Hepatocyte (in vitro differentiated cells): Measurements from ENCODE around the gene HK2. TPM values are rescaled to one million over a fixed set of nuclear protein-coding genes. Genes with fewer than 3 reads are reported as not detected.

ENCODE experiments used
- DNase-seq: peaks from one replicate; pipeline ENCODE4 v3.0.0-alpha.2; 2016; ENCODE audit warnings: low spot score
- H2AFZ ChIP-seq: fragments of 200-600 bp; sonication (generic); 2 replicates; pipeline ENCODE4 v1.6.0; 2016; ENCODE audit warnings: antibody characterized with exemption, mild to moderate bottlenecking
- H3K27ac ChIP-seq: fragments of 200-600 bp; sonication (generic); 2 replicates; pipeline ENCODE4 v1.5.1; 2016; ENCODE audit warnings: mild to moderate bottlenecking
- H3K27me3 ChIP-seq: fragments of 200-600 bp; sonication (generic); 2 replicates; pipeline ENCODE4 v1.6.1; 2016
- H3K36me3 ChIP-seq: fragments of 200-600 bp; sonication (generic); replicated peaks from 2 replicates; pipeline ENCODE4 v1.5.1; 2016; ENCODE audit warnings: low read depth; ENCODE audit not compliant: insufficient read depth
- H3K4me1 ChIP-seq: fragments of 200-600 bp; sonication (generic); 2 replicates; pipeline ENCODE4 v1.5.1; 2016; ENCODE audit warnings: mild to moderate bottlenecking, moderate library complexity; ENCODE audit not compliant: insufficient read depth
- H3K4me2 ChIP-seq: fragments of 200-600 bp; sonication (generic); 2 replicates; pipeline ENCODE4 v1.6.0; 2016
- H3K4me3 ChIP-seq: fragments of 200-600 bp; sonication (generic); 2 replicates; pipeline ENCODE4 v1.5.1; 2016; ENCODE audit warnings: mild to moderate bottlenecking
- H3K79me2 ChIP-seq: fragments of 200-600 bp; sonication (generic); 2 replicates; pipeline ENCODE4 v1.6.0; 2017; ENCODE audit warnings: mild to moderate bottlenecking
- H3K9me2 ChIP-seq: fragments of 200-600 bp; sonication (generic); replicated peaks from 2 replicates; pipeline ENCODE4 v1.6.0; 2017; ENCODE audit warnings: mild to moderate bottlenecking; ENCODE audit not compliant: insufficient read depth
- H3K9me3 ChIP-seq: fragments of 200-600 bp; sonication (generic); 2 replicates; pipeline ENCODE4 v1.5.1; 2016; ENCODE audit warnings: low read depth, mild to moderate bottlenecking
- H4K20me1 ChIP-seq: fragments of 200-600 bp; sonication (generic); 2 replicates; pipeline ENCODE4 v1.6.0; 2016; ENCODE audit warnings: mild to moderate bottlenecking; ENCODE audit not compliant: insufficient read depth, poor library complexity, severe bottlenecking
- CTCF ChIP-seq: fragments of 200-600 bp; sonication (generic); IDR thresholded peaks from 2 replicates; pipeline ENCODE4 v1.5.1; 2016; ENCODE audit warnings: antibody characterized with exemption, mild to moderate bottlenecking; ENCODE audit not compliant: poor library complexity
- EZH2 ChIP-seq: fragments of 200-600 bp; sonication (generic); IDR thresholded peaks from 2 replicates; pipeline ENCODE4 v1.6.1; 2016; ENCODE audit warnings: antibody characterized with exemption, mild to moderate bottlenecking, borderline replicate concordance
- EZH2phosphoT487 ChIP-seq: fragments of 200-600 bp; sonication (generic); IDR thresholded peaks from one replicate; pipeline ENCODE4 v1.6.1; 2018; ENCODE audit warnings: antibody characterized with exemption, mild to moderate bottlenecking, low read depth, moderate library complexity; ENCODE audit not compliant: unreplicated experiment, severe bottlenecking
- WGBS: methylation state at CpG from one replicate; pipeline ENCODE4 v1.1.6; 2016; ENCODE audit warnings: low lambda C conversion rate; ENCODE audit errors: missing lambda C conversion rate; 5-methylcytosine and 5-hydroxymethylcytosine counted together
- polyA plus RNA-seq: library from polyadenylated mRNA; unstranded; fragments of >200 nt; fragmentation: Nextera tagmentation; extraction: Ambion mirVana; gene quantifications from 2 replicates; pipeline ENCODE4 v1.2.1, GENCODE V29; 2016
- total RNA-seq: library from RNA; depleted of rRNA; stranded (reverse); fragments of >200 nt; gene quantifications from 2 replicates; pipeline ENCODE4 v1.2.3, GENCODE V29; 2014

HK2 gene
- total and polyA plus RNA-seq, 2 experiments from 2014 or later, result 25.4 to 25.6 TPM

GRCh38 chr2:74863802-74864248 lies 29.9 kb downstream of the HK2 start:
- 71% methylated on average over 3 of the region's 3 CpGs for WGBS
- H3K4me3 ChIP-seq, result no peak overlapping the region
- H3K9me3 ChIP-seq, result no peaks in the 10 kb centered on the region
- H3K36me3 ChIP-seq, result no peaks in the 10 kb centered on the region
- TF ChIP-seq CTCF (no peak), EZH2 (no peak), EZH2phosphoT487 (no peak)
- no peak overlapping the region for H3K4me2 ChIP-seq
- H3K79me2 ChIP-seq, result peaks cover 11% of the 10 kb centered on the region
- peaks cover 16% of the 10 kb centered on the region for H3K4me1 ChIP-seq
- peak; percentile 43 for DNase-seq
- H4K20me1 ChIP-seq, result no peaks in the 10 kb centered on the region
- H3K27me3 ChIP-seq, result no peaks in the 10 kb centered on the region
- no peak overlapping the region for H2AFZ ChIP-seq
- H3K27ac ChIP-seq, result no peak overlapping the region
- H3K9me2 ChIP-seq, result no peaks in the 10 kb centered on the region

DNA sequence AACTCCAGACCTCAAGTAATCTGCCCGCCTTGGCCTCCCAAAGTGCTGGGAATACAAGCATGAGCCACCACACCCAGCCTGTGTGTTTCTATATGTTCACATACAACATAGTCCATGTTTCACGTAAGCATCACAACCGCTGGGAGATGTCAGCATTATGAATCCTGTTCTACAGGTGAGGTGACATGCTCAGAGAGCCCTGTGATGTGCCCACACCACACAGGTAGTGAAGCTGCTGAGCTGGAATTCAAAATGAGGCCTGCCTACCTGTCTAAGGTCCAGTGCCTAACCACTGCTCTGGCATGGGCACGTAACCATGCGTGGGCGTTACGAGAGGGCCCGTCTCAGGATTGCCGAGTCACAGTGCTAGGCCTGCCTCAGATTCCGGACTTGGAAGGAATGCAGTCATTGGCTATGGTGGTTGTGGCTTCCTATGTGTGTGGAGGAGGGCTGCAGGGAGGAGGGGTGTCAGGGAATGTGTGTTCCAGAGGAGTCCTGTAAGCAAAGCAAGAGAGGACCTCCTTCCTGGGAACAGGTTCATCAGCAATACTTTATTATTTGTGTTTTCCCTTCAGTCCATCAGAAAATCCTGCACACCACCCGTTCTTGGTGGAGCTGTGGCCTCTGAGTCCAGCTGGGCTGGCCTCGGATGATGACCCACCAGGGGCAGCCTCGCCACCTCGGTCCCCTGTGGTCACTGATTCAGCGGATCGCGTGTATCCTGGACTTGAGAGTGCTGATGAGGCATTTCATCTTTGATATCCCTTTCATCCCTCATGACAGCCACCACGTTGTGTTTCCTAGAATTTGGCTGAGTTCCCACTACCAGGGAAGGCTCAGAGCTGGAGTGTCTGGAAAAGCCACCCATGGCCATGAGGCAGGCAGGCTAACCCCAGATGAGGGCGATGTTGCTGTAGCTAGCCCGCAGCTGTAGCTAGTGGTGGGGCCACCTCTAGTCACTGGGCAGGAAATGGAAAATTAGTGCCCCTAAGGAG lies 31.1 kb downstream of the HK2 start:
- H3K9me3 ChIP-seq, result no peaks in the 10 kb centered on the region
- H3K27me3 ChIP-seq, result no peaks in the 10 kb centered on the region
- TF ChIP-seq CTCF, result no peak
- TF ChIP-seq EZH2, result no peak
- no peak for TF ChIP-seq EZH2phosphoT487
- H3K4me3 ChIP-seq, result no peak overlapping the region
- no peaks in the 10 kb centered on the region for H4K20me1 ChIP-seq
- H3K9me2 ChIP-seq, result no peaks in the 10 kb centered on the region
- no peak overlapping the region for H3K27ac ChIP-seq
- H2AFZ ChIP-seq, result no peak overlapping the region
- peaks cover 10% of the 10 kb centered on the region for H3K79me2 ChIP-seq
- no peaks in the 10 kb centered on the region for H3K36me3 ChIP-seq
- H3K4me2 ChIP-seq, result no peak overlapping the region
- 88% methylated on average over 20 of the region's 20 CpGs for WGBS
- DNase-seq, result no peak
- peaks cover 16% of the 10 kb centered on the region for H3K4me1 ChIP-seq

GRCh38 chr2:74865770-74866674 lies 32.1 kb downstream of the HK2 start:
- no peaks in the 10 kb centered on the region for H3K9me2 ChIP-seq
- DNase-seq, result no peak
- WGBS, result 92% methylated on average over 15 of the region's 15 CpGs
- no peak overlapping the region for H3K4me2 ChIP-seq
- peaks cover 14% of the 10 kb centered on the region for H3K79me2 ChIP-seq
- no peaks in the 10 kb centered on the region for H3K36me3 ChIP-seq
- H3K27ac ChIP-seq, result no peak overlapping the region
- peaks cover 16% of the 10 kb centered on the region for H3K4me1 ChIP-seq
- H3K27me3 ChIP-seq, result no peaks in the 10 kb centered on the region
- TF ChIP-seq EZH2phosphoT487 (no peak), CTCF (no peak)
- no peaks in the 10 kb centered on the region for H3K9me3 ChIP-seq
- H2AFZ ChIP-seq, result no peak overlapping the region
- no peak overlapping the region for H3K4me3 ChIP-seq
- no peaks in the 10 kb centered on the region for H4K20me1 ChIP-seq
